Activated CD4-positive, alpha-beta T cell treated with anti-CD3 and anti-CD28 coated beads for 48 hours (primary cell): Measurements from ENCODE around the gene IL33.
"Not testable (repeated sequence)": the region's sequence is repeated elsewhere in the genome, so short reads cannot be mapped to it uniquely, and the experiment has no call there.

Experiments
- DNase-seq: peaks from one replicate; pipeline ENCODE4 v3.0.0-alpha.2; 2020

Gene IL33

GRCh38 chr9:6215562-6215961 lies at the start of gene IL33:
IL33 (plus strand) TSS chr9:6215807; CDS start chr9:6241695, 25,888 bp downstream.
- no peak for DNase-seq

GRCh38 chr9:6171667-6172066 lies 43.9 kb upstream of the IL33 start:
- DNase-seq, result no peak

- DNase-seq, result no peak
These were observed 41.7 kb upstream of the IL33 start for GRCh38 chr9:6173914-6174313.

- DNase-seq, result not testable (repeated sequence)
These were observed 32.9 kb upstream of the IL33 start for GRCh38 chr9:6182549-6183226.

GRCh38 chr9:6183227-6183551 lies 32.4 kb upstream of the IL33 start:
- DNase-seq, result no peak

- DNase-seq, result no peak
These were observed 32.0 kb upstream of the IL33 start for GRCh38 chr9:6183627-6184026.

DNA sequence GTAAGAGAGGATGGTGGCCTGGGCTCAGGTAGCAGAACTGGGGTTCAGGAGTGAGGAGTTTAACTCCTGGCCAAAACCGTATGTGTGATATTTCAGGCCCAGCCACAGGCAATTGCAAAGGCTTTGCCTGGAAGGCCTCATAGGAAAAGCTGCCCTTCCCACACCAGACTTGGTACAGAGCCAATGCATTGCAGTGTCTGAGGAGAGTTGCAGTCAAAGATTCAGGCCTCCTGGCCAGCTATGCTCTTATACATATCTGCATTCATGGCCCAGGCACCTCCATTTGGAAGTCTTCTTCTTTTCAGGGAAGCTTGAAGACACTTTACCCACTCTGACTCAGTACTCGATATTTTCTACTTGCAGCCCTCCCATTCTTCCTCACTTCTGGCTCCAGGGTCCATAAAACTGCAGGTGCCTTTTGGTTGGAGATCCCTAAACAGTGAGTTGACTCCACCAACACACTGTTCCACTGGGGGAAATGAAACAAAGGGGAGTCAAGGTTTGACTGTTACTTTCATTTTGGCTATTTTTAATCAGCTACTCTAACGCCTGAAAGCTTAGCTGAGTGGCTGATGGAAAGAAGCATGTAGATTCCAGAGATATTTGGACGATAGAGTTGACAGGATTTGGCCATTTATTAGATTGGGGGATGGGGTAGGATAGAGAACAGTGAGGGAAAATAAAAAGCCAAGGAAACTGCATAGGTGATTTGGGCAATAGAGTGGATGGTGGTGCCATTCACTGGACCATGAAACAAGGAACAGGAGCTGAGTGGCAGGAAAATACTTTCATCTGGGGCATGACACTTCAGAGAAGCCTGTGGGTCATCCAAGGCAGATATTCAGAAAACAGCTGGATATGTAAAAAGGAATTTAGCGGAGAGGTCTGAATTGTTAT lies 30.6 kb upstream of the IL33 start:
- DNase-seq, result no peak

DNA sequence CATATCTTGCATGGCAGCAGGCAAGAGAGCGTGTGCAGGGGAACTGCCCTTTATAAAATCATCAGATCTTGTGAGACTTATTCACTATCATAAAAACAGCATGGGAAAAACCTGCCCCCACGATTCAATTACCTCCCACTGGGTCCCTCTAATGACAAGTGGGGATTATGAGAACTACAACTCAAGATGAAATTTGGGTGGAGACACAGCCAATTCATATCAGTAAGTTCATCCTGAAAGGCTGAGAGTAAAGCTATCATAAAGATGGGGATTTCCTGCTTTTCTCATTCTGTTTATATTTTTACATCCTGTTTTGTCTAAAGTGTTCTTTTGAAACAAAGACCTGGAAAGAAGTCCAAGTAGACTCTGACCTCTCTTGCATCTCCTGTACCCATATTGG lies 28.9 kb upstream of the IL33 start:
- no peak for DNase-seq

GRCh38 chr9:6187272-6187671 lies 28.3 kb upstream of the IL33 start:
- DNase-seq, result no peak

DNA sequence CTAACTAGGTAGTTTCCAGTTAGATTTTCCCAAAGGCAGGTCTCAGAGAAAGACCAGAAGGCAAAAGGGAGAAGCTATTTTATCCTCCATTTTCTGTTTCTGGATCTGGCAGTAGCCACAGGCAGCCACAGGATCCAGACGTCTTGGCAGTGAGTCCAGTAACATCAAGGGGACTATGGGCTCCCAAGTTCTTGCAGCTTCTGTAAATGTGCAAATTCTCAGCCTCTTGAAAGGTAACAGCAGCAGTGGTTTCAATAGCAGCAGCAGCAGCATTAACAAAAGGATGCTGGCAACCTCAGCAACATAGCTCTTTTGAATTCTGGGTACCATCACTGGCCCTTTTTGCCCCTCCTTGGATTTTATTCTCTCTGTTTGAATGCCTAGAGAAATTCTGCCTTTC lies 27.1 kb upstream of the IL33 start:
- DNase-seq, result no peak

DNA sequence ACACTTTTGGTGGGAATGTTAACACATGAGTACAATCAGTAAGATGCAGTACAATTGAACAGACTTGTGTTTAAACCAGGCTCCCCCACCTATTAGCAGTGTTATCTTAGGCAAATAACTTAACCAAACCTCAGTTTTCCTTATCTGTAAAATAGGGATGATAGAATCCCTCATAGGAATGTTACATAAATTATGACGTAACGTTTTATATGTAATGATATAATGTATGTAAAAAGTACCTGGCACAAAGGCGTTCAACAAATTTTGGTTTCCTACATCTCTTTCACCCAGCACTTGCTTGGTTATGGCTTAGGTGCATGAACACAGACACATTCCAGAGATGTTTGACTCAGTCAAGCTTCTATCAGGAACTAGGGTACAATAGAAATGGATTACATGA lies 26.7 kb upstream of the IL33 start:
- no peak for DNase-seq

DNA sequence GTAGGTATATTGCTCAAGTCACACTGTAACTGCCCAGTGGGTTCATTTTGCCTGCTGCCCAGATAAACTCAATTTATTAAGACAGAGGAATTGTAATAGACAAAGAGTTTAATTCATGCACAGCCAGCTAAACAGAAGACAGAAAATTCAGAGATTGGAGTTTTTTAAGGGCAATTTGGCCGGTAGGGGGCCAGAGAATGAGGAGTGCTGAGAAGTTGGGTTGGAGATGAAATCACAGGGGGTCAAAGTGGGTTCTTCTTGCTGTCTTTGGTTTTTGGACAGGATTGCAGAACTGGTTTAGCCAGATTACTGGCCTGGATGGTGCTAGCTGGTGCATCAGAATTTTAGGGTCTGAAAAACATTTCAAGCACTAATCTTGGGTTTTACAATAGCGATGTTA lies 20.7 kb upstream of the IL33 start:
- DNase-seq, result peak; percentile 11

- no peak for DNase-seq
These were observed 19.8 kb upstream of the IL33 start for GRCh38 chr9:6195714-6196360.

- DNase-seq, result no peak
These were observed 18.3 kb upstream of the IL33 start for GRCh38 chr9:6197330-6197729.

DNA sequence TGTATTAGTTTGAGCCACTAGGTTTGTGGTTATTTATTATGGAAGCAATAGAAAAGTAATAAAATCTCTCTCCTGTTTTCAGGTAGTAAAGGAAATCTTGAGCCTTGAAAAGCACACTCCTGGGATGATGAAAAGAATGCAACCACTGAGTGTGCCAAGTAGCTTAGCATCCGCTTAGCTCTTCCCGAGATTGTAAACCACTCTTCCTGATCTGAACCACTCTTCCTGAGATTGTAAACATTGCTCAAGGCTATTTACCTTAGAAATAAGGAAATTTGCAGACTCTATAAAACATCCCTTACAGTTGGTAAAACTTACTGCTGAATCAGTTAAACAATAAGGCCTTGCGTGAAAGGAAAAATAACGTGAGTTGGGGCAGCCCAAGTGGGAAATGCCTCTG lies 17.4 kb upstream of the IL33 start:
- no peak for DNase-seq

GRCh38 chr9:6199596-6199995 lies 16.0 kb upstream of the IL33 start:
- DNase-seq, result no peak

DNA sequence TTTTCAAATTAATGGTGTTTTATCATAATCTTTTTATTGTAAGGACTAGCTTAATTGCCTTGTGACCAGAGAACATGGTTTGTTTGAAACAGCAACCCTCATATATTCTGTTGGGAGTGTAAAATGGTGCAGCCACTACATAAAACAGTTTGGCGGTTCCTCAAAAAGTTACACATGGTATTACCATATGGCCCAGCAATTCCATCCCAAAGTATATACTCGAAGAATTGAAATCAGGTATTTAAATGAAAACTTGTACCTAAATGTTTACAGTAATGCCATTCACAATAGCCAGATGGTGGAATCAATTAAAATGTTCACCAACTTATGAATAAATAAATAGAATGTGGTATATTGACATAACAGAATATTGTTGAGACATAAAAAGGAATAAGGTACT lies 14.8 kb upstream of the IL33 start:
- DNase-seq, result no peak

- DNase-seq, result no peak
These were observed 5.6 kb upstream of the IL33 start for GRCh38 chr9:6209966-6210365.

DNA sequence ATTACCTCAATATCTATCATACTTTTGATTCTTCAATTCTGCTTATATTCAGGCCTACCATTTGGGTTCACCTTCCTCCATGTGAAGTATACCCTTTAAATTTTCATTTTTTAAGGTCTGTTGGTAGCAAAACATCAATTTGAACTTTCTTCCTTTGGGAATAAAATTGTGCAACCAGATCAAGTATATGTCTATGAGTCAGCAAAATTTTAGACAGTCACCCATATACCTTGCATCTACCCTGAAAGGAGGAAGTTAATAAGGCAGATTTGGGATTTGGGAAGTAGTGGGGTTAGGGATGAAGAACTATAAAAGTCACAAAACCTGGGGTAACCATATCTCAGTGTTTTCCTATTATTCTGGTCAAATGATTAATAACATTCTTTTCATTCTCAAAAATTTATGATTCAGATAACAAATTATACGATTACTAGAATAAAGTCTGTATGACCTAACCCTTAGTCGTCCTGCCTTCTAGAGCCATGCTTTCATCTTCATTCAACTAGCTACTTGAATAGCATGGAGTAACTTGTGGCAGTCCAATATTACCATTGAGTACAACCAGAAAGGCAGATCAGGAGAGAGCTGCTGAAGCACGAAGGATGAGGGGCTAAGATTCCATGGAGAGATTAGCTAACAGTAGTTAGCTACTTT lies 2.8 kb upstream of the IL33 start:
- DNase-seq, result no peak

DNA sequence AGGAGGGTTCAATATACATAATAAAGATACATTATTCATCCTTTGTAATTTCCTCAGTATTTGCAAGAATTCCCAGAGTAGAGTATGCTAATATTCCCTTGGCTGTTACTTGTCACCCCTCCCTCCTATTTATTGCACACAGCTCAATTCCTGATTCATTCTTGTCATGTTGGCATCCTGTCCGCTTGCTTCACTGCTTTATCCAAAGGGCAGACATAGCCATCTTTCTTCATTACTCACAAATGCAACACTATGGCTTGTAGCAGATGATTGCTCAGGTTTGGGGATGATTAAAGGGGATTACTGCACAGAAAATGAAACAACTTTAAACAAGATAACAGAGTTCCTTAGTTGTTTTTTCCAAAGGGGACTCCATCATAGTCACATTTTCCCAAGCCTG lies 1.2 kb upstream of the IL33 start:
- DNase-seq, result no peak

DNA sequence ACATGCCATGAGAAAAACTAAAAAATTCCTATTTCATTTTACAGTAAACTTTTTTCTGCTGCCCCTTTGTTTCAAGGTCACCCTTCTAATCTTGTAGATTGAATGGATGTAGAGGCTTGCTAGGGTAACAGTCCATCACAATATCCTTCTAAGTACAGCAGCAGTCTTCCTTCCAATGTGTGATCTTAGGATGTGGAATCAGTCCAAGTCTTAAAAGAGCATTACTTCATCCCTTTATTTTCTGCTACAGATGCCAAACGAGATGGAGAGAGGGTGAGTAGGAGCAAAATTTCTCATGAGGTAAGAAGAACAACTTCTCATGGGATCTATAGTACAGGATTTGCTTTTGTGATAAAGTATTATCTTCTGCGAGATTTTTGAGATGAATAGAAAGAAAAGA lies 704 bp upstream of the IL33 start:
- no peak for DNase-seq

GRCh38 chr9:6216002-6216401 lies 395 bp downstream of the IL33 start:
- DNase-seq, result no peak

GRCh38 chr9:6216951-6217350 lies 1.3 kb downstream of the IL33 start:
- no peak for DNase-seq

GRCh38 chr9:6218099-6218502 lies 2.5 kb downstream of the IL33 start:
- DNase-seq, result no peak
